Measurements from ENCODE around the gene OTUB2. TPM values are rescaled to one million over a fixed set of nuclear protein-coding genes. Genes with fewer than 3 reads are reported as not detected.

Gene OTUB2
- total and polyA plus RNA-seq, 9 donors, result 0.41 to 1.6 (median 0.76) TPM

DNA sequence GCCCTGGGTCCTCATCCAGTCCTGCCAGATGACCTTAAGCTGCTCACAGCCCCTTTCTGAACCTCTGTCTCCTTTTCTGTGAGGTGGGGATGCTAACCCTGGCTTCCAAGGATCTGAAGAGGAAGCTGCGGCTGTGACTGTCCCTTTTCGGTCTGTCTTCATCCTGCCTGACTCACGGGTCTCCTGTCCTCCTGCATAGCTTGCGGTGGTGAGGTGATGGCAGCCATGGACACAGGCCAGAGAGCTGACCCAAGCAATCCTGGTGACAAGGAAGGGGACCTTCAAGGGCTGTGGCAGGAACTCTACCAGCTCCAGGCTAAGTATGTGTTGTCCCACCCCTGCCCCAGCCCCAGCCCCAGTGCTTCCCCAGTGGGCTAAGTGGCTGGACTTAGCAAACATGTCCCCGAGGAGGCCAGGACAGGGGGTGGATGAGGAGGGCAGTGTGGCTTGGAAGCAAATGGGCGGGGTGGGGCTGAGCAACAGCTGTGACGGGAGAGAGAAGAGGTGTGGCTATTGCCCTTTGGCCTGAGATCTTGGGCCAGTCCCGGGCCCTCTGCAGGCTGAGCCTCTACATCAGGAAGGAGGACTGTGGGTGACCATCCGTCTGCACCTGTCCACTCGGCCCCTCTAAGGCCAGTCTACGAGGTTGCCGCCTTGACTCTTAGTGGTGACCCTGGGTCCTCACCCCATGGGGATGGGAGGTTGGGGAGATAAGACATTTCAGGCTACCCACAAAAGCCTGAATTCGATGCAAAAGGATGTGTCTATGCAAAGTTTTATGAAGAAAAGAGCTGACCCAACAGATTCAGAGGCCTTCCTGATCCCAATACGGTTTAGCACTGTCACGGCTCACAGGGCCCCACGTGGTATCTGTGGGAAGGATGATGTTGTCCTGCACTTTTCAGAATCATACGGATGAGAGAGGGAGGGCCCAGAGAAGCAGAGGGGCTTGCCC, 27.9 kb upstream of the OTUB2 start:
- Histone ChIP-seq H3K4me1 (ENCODE audit: insufficient read depth) (peaks cover 4% of the 10 kb centered on the region), H3K4me3 (no peak overlapping the region), H3K9me3 (no peaks in the 10 kb centered on the region), H3K27ac (no peak overlapping the region), H3K36me3 (no peaks in the 10 kb centered on the region), H3K27me3 (no peaks in the 10 kb centered on the region)
- DNase-seq, result no peak
- intact Hi-C loops (cut with DNase I), result no loop called here
- WGBS, 3 donors, result 83 to 86% (median 85%) methylated on average over 17 of the region's 17 CpGs
- TF ChIP-seq POLR2A (IDR thresholded peaks at IDR 0.05) (no peak), EP300 (IDR thresholded peaks at IDR 0.05) (no peak)
- TF ChIP-seq, protein P1, sequence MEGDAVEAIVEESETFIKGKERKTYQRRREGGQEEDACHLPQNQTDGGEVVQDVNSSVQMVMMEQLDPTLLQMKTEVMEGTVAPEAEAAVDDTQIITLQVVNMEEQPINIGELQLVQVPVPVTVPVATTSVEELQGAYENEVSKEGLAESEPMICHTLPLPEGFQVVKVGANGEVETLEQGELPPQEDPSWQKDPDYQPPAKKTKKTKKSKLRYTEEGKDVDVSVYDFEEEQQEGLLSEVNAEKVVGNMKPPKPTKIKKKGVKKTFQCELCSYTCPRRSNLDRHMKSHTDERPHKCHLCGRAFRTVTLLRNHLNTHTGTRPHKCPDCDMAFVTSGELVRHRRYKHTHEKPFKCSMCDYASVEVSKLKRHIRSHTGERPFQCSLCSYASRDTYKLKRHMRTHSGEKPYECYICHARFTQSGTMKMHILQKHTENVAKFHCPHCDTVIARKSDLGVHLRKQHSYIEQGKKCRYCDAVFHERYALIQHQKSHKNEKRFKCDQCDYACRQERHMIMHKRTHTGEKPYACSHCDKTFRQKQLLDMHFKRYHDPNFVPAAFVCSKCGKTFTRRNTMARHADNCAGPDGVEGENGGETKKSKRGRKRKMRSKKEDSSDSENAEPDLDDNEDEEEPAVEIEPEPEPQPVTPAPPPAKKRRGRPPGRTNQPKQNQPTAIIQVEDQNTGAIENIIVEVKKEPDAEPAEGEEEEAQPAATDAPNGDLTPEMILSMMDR (IDR thresholded peaks at IDR 0.05), result no peak

DNA sequence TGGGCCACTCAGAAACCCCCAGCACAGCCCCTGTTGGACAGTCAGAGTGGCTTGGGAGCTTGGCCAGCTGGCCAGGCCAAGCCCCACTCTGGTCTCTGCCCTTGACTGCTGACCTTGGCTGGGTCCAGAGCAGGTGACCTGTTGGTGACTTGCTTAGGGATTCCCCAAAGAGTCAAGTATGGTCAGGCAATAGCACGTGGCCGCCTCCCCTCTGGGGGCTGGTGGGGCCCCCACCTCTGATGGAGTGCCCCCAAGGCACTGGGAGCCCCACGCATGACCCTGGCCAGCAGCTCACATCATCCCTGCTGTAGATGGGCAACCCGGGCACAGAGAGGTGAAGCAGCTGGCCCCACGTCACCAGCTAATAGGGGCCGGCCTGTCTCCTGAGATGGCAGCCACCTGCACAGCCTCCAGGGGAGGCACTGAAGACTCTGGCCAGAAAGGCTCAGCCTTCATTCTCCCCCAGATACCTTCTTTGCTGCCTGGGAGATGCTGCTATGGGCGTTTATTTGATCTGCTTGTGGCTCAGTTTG, 27.2 kb upstream of the OTUB2 start:
- WGBS, 3 donors, result 75 to 87% (median 80%) methylated on average over 7 of the region's 7 CpGs
- no peak for DNase-seq
- intact Hi-C loops (cut with DNase I), result no loop called here

DNA sequence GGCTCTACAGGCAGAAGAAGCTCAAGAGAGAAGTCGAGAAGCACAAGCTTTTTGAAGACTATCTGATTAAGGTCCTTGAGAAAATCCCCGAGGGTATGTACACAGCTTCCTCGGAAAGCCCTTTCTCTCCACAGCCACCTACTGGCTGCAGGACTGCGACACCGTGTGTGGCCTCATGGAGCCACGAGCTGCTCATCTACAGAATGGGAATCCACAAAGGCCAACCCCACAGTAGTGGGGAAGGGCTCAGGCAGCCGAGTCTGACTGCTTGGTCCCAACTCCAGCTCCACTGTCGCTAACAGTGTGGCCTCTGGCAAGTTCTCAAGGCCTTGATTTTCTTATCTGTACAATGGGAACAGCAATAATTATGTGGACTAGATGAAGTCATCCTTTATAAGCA, 26.6 kb upstream of the OTUB2 start:
- Histone ChIP-seq H3K9me3 (no peaks in the 10 kb centered on the region), H3K4me3 (no peak overlapping the region), H3K27me3 (no peaks in the 10 kb centered on the region), H3K36me3 (no peaks in the 10 kb centered on the region), H3K27ac (no peak overlapping the region), H3K4me1 (ENCODE audit: insufficient read depth) (peaks cover 4% of the 10 kb centered on the region)
- 63 to 69% (median 66%) methylated on average over 8 of the region's 8 CpGs for WGBS, 3 donors
- DNase-seq, result no peak
- intact Hi-C loops (cut with DNase I), result no loop called here
- TF ChIP-seq, protein P1 (IDR thresholded peaks at IDR 0.05), result no peak
- no peak for TF ChIP-seq EP300 (IDR thresholded peaks at IDR 0.05)
- no peak for TF ChIP-seq POLR2A (IDR thresholded peaks at IDR 0.05)

More for the DNA sequence above, 27.2 kb upstream of the OTUB2 start:
- Histone ChIP-seq H3K27ac (no peak overlapping the region), H3K36me3 (no peaks in the 10 kb centered on the region), H3K27me3 (no peaks in the 10 kb centered on the region), H3K4me1 (ENCODE audit: insufficient read depth) (peaks cover 4% of the 10 kb centered on the region), H3K9me3 (no peaks in the 10 kb centered on the region), H3K4me3 (no peak overlapping the region)
- TF ChIP-seq, protein P1 (IDR thresholded peaks at IDR 0.05), result no peak
- TF ChIP-seq EP300 (IDR thresholded peaks at IDR 0.05) (no peak), POLR2A (IDR thresholded peaks at IDR 0.05) (no peak)

DNA sequence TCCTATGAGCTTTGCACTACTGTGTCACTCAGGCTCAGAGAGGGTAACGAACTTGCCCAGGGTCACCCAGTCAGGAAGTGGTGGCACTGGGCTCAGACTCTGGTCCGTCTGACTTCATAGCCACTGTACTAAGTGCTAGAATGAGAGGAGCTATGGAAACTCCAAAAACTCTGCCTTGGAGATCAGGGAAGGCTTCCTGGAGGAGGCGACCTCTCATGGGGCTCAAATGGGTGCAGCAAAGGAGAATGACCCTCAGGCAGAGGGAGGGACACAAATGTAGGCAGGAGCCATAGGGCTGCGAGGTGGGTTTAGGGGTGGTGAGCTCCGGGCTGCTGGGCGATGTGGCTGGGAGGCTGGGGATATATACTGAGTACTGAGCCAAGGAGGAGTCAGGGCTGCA, 25.9 kb upstream of the OTUB2 start:
- Histone ChIP-seq H3K4me3 (no peak overlapping the region), H3K27ac (no peak overlapping the region), H3K4me1 (ENCODE audit: insufficient read depth) (peaks cover 4% of the 10 kb centered on the region), H3K36me3 (no peaks in the 10 kb centered on the region), H3K27me3 (no peaks in the 10 kb centered on the region), H3K9me3 (no peaks in the 10 kb centered on the region)
- intact Hi-C loops (cut with DNase I), result loop anchor here in 1 of 4 donors (2.0 kb wide), 1 partner anchor 55 kb away; no protein-coding TSS in a partner anchor
- DNase-seq, result no peak
- WGBS, 3 donors, result 79 to 85% (median 85%) methylated on average over 6 of the region's 6 CpGs
- TF ChIP-seq, protein P1 (IDR thresholded peaks at IDR 0.05), result no peak
- TF ChIP-seq EP300 (IDR thresholded peaks at IDR 0.05) (no peak), POLR2A (IDR thresholded peaks at IDR 0.05) (no peak)
